ENCODE data around the gene ANKK1.

Gene ANKK1

GRCh38 chr11:113448316-113448677 is 60.7 kb downstream of the ANKK1 start (continued):
- TF ChIP-seq TSHZ2 (CRISPR knock-in tag; IDR thresholded peaks at IDR 0.05) = no peak
- no peak for TF ChIP-seq GLIS3 (CRISPR knock-in tag; IDR thresholded peaks at IDR 0.05)
- no peak for TF ChIP-seq ZNF565 (CRISPR knock-in tag; conservative IDR thresholded peaks at IDR 0.05; ENCODE audit: low read depth)
- TF ChIP-seq TCF4 (CRISPR knock-in tag; IDR thresholded peaks at IDR 0.05; ENCODE audit: borderline replicate concordance) = no peak
- TF ChIP-seq PPARA (CRISPR knock-in tag; IDR thresholded peaks at IDR 0.05; ENCODE audit: borderline replicate concordance) = no peak

- TF ChIP-seq ZNF565 (CRISPR knock-in tag; conservative IDR thresholded peaks at IDR 0.05; ENCODE audit: low read depth) (no peak), ESRRG (CRISPR knock-in tag; IDR thresholded peaks at IDR 0.05) (no peak), ZFP3 (CRISPR knock-in tag; IDR thresholded peaks at IDR 0.05) (no peak)
- no peak for ATAC-seq
These were observed 62.2 kb downstream of the ANKK1 start for GRCh38 chr11:113449743-113450142.
